ENCODE data around the gene USE1.

The USE1 gene

DNA sequence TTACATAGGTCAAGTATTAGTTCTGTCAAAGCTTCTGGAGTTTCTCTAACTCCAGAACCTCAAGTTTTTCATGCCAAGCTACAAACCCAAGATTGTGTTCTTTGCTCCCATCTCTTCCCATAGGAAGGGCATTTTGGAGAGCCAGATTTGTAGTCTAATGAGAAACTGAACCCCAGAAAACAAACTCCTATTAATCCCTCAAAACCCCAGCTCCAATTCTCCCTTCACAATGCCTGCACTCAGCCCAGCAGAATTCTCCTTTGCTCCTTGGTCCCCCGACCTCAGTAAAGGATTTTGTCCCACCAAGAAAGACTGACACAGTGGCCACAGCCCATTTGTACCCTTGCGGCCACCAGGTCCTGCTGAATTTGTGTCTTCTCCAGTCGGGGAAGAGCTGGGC is 41.0 kb downstream of the USE1 start:
- DNase-seq (ENCODE audit: low read depth, low spot score), result no peak

DNA sequence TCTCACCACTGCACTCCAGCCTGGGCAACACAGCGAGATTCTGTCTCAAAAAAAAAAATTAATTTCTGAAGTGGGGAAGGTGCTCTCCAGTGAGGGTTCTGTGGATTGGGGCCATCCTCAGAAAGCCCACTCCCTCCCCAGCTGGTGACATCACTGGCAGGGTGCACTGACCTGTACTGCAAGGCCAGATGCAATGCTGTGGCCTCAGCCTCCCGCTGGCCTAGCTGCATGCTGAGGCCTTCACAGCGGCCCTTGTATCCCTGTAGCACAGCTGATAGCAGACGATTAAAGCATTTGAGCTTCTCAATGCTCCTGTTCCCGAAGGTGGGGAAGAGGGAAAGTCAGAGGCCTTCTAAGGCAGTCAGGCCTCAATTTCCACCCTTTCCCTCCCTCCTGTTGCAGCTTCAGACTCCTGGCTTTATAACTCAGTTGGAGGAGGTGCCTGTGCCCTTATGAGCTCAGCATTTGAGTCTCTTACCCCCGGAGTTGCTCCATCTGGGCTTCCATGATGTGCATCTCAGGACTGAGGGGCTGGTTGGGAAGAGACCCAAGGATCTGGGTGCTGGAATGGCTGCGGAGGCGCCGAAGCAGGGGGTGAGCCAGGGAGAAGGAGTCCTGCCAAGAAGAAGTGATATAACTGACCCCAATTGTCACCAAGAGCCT is 44.1 kb downstream of the USE1 start:
- no peak for DNase-seq (ENCODE audit: low read depth, low spot score)

DNA sequence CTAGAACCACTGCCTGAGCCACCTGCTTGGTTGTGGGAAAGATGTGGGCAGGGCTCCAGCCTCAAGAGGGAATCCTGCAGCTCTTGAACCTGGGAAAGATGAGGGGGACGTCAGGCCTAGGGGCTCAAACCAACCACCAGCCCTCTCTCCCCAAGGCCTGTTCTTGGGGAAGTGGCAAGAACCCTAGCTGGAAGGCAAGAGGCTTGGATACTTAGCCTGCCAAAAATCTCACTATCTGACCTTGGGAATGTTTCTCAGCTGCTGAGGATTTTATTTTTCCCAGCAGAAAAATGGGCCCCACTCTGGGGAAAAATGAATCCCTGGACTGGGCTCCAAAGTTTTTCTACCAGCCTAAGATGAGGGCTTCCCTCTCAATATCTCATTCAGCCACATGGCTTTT is 44.8 kb downstream of the USE1 start:
- no peak for DNase-seq (ENCODE audit: low read depth, low spot score)

DNA sequence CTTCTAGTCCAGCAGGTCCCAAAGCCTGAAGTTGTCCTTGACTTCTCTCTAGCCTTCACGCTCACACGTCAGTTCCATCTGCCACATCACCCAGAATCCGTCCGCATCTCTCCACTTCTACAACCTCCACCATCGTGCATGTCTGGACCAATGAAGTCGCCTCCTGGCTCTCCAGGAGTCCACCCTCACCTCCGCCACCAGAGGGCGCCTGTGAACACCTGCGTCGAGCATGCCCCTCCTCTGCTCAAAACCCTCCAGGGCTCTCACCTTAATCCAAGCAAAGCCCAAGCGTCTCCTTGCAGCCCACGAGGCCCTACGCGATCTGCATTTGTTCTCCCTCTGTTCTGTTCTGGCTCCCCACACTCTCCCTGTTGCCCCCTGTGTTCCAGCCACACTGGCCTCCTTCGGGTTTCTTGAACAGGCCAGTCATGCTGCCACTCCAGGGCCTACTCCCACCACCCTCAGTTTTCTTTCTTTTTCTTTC is 45.7 kb downstream of the USE1 start:
- DNase-seq (ENCODE audit: low read depth, low spot score), result no peak

DNA sequence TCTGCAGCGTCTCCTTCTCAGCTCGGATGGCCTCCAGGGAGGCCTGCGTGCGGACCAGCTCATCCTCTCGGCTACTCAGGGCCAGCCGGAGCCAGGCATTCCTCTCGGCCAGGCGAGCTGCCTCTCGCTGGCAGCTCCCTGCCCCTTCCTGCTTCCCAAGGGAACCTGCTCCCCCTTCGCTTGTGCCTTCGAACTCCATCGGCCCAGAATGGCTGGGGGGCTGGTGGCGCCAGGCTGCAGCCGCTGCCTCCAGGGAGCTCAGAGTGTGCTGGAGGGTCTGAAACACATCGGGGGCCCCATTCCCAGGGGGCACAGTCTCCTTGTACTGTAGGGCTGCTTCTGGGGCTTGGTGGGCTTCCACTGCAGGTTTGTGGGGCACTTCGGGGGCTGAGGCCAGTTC is 47.4 kb downstream of the USE1 start:
- no peak for DNase-seq (ENCODE audit: low read depth, low spot score)

DNA sequence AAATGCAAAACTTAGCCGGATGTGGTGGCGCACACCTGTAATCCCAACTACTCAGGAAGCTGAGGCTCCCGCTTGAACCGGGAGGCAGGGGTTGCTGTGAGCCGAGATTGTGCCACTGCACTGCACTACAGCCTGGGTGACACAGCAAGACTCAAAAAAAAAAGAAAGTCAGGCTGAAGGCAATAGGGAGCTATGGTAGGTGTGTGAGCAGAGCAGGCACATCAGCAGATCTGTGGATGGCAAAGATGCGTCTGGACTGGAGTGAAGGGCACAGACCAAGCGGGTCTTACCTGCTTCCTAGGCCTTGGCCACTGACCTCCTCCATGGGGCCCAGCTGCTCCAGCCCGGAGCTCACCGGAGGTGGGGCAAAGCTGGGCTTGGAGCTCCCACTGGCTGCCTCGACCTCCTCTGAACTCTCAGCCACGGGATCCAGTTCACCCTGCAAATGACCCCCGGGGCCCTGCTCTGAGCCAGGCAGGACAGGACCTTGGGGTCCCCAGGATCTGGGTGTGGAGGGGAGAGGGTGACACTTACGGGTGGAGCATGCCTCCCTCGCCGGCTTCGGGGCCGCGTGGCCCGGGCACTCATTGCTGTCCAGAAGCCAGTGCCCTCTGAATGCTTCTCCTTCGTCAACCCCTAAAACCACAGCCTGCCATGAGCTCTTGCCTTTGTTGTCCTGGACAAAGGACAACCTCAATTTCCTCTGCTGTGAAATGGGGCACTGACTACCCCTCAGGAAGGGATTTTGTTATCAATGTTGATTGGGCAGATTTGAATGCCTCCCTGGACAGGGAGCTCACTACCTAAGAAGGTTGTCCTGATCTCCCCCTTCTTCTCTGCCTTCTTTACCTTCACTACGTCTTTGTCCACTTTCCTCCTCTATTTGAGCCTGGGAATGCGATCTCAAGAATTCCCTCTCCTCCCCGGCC is 48.8 kb downstream of the USE1 start:
- no peak for DNase-seq (ENCODE audit: low read depth, low spot score)

DNA sequence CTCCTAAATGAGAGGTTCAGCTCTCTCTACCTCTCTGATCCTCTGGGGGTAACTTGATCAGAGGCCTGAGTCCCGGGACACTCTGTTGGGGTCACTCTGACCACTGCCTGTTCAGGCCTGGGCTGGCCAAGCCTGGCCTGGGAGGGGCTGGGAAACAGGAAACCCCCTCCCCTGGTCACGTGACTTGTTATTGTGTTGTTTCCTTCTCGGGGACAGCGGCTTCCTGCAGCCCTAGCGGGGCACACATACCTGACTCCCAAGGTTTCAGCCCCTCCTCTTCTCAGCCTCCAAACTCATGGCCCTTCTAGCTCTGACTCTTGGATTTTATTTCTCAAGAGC is 49.5 kb downstream of the USE1 start, which contains the start of gene USHBP1:
TSS of gene USHBP1 (minus strand) at position 105 of the 339 bp plus-strand sequence. CDS start 446 bp downstream, outside the sequence.
- DNase-seq (ENCODE audit: low read depth, low spot score), result no peak

DNA sequence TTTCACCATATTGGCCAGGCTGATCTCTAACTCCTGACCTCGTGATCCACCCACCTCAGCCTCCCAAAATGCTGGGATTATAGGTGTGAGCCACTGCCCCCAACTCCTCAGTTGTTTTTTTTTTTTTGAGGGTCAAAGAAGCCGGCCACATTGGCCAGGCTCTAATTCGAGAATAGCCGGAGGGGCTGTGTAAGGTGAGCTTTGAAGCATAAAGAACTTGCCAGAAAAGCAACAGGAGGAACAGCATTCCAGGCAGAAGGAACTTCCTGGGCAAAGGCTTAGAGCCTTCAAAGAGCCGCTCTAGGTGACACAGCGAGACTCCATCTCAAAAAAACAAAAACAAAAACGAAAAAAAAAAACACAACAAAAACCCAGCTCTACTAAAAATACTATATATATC is 50.9 kb downstream of the USE1 start:
- no peak for DNase-seq (ENCODE audit: low read depth, low spot score)

DNA sequence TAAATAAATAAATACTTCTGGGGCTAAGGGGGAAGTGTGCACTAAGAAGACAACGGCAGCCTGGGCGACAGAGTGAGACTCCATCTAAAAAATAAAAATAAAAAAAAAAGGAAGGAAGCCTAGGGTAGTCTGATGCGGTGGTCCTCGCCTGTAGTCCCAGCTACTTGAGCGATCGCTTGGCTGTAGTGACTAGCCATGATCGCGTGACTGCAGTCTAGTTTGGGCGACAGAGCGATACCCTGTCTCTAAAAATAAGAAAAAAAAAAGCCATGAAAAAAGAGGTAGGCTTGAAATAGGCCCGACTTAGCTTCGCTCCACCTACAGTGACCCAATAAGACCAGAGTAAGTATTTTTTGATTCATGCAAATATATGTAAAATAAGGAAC is 51.4 kb downstream of the USE1 start:
- DNase-seq (ENCODE audit: low read depth, low spot score), result no peak

DNA sequence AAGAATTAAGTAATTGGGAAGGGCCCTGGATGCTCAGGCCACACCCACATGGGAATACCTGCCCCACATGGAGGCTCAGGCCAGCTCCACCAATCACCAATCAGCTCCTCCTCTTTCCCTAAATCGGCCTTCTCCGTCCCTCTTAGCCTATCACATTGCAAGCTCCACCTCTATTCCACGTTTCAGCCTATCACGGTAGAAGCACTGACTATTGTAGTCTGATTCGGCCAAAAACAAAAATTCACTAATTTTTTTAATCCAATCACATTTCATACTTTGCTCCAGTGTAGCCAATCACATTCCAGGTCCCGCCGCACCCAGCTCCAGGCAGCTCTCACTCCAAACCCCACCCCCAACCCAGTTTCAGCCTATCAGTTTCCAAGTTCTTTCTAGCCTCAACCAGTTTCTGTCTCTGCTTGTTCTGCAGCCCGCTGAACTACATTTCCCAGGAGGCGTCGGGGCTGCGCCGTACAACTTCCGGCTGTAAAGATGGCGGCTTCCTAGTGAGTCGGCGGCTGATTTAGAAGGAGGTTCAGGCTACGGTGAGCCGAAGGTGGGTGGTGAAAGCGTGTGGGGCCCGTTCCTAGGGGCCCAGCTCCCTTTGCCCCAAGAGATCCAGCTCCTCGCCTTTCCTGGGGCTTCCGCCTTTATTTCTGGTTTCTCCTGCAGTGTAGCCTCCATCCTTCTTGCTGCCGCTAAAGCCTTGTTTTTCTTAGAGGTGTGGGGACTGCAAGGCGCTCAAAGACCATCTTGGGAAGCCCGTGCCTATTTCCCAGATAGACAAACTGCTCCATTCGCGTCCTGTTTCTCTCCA is 52.0 kb downstream of the USE1 start, which contains the start of gene BABAM1:
TSS of gene BABAM1 (plus strand) at position 469 of the 814 bp plus-strand sequence. CDS start 1,364 bp downstream, outside the sequence.
- peak; percentile 100 for DNase-seq (ENCODE audit: low read depth, low spot score)

DNA sequence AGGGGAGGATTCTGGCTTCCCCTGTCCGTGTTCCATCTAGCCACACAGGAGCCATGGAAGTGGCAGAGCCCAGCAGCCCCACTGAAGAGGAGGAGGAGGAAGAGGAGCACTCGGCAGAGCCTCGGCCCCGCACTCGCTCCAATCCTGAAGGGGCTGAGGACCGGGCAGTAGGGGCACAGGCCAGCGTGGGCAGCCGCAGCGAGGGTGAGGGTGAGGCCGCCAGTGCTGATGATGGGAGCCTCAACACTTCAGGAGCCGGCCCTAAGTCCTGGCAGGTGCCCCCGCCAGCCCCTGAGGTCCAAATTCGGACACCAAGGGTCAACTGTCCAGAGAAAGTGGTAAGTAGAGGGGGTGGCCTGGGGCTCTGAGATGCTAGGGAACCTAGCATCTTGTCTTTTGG is 53.6 kb downstream of the USE1 start:
- no peak for DNase-seq (ENCODE audit: low read depth, low spot score)
